Natural killer cell (primary cell): ENCODE data around the gene NDST3. TPM values are rescaled to one million over a fixed set of nuclear protein-coding genes. Genes with fewer than 3 reads are reported as not detected.

Experiments
- ATAC-seq, 3 donors: fragments of 150-1000 bp in 2 of 3; fragments of 200-7000 bp in 1 of 3; cut with Tn5 transposase; 1 replicate in 1 of 3; 2 replicates in 2 of 3; pipeline ENCODE4 v1.10.0; 2021; ENCODE audit warnings: mild to moderate bottlenecking in 2 of 3, moderate library complexity in 2 of 3
- DNase-seq, 2 donors: peaks; one replicate each; pipeline versions ENCODE4 v3.0.0 to v3.0.0-alpha.2; 2013 to 2021; ENCODE audit warnings: mixed read lengths in 1 of 2
- H3K27ac ChIP-seq: one replicate; pipeline ENCODE4 v1.5.1; 2013; ENCODE audit warnings: mild to moderate bottlenecking, low read length
- H3K27me3 ChIP-seq: one replicate; pipeline ENCODE4 v1.6.1; 2013; ENCODE audit warnings: low read length; ENCODE audit not compliant: control insufficient read depth, insufficient read depth
- H3K36me3 ChIP-seq: one replicate; pipeline ENCODE4 v1.6.1; 2013; ENCODE audit warnings: low read length; ENCODE audit not compliant: control insufficient read depth, insufficient read depth
- H3K4me1 ChIP-seq: one replicate; pipeline ENCODE4 v1.6.1; 2013; ENCODE audit warnings: low read length; ENCODE audit not compliant: control insufficient read depth, insufficient read depth
- H3K4me3 ChIP-seq: one replicate; pipeline ENCODE4 v1.5.1; 2013; ENCODE audit warnings: low read length
- H3K9me3 ChIP-seq: one replicate; pipeline ENCODE4 v1.6.1; 2013; ENCODE audit warnings: low read length; ENCODE audit not compliant: control insufficient read depth, insufficient read depth
- H3K27ac Mint-ChIP-seq, 2 donors: one replicate each; pipeline ENCODE4 v1.8.0; 2022; ENCODE audit warnings: mild to moderate bottlenecking in 2 of 2, mixed read lengths in 2 of 2, moderate library complexity in 1 of 2
- H3K27me3 Mint-ChIP-seq, 2 donors: one replicate each; pipeline ENCODE4 v1.8.0; 2022; ENCODE audit warnings: low read depth in 2 of 2, mixed read lengths in 2 of 2
- H3K36me3 Mint-ChIP-seq: one replicate; pipeline ENCODE4 v1.8.0; 2022; ENCODE audit warnings: mixed read lengths
- H3K4me1 Mint-ChIP-seq, 2 donors: one replicate each; pipeline ENCODE4 v1.8.0; 2022; ENCODE audit warnings: mixed read lengths in 2 of 2
- H3K4me3 Mint-ChIP-seq: one replicate; pipeline ENCODE4 v1.8.0; 2022; ENCODE audit warnings: mild to moderate bottlenecking, moderate library complexity, mixed read lengths
- H3K9me3 Mint-ChIP-seq, 2 donors: one replicate each; pipeline ENCODE4 v1.8.0; 2022; ENCODE audit warnings: mixed read lengths in 2 of 2
- WGBS: methylation state at CpG from one replicate; pipeline ENCODE4 v1.1.7; 2013; ENCODE audit warnings: missing lambda C conversion rate; ENCODE audit not compliant: insufficient coverage; 5-methylcytosine and 5-hydroxymethylcytosine counted together
- intact Hi-C: fragments of 100-400 bp; cut with micrococcal nuclease; formaldehyde crosslinking; loops from one replicate; pipeline ENCODE4 v1.14.2; 2022
- total RNA-seq, 4 donors: library from RNA; stranded (reverse); fragments of 120-200 nt in 1 of 4; gene quantifications; one replicate each; pipeline versions ENCODE4 v1.2.3 to v1.2.4, GENCODE V29; 2013 to 2022
- TF ChIP-seq, protein P1 (sequence below): fragments of 200-600 bp; IDR thresholded peaks from one replicate; pipeline ENCODE4 v1.8.0; 2022; ENCODE audit warnings: antibody characterized with exemption

Gene NDST3
- total RNA-seq, 3 donors from 2014 or later (not counting 1 experiment from before 2014, with no cell fraction given) = not detected

DNA sequence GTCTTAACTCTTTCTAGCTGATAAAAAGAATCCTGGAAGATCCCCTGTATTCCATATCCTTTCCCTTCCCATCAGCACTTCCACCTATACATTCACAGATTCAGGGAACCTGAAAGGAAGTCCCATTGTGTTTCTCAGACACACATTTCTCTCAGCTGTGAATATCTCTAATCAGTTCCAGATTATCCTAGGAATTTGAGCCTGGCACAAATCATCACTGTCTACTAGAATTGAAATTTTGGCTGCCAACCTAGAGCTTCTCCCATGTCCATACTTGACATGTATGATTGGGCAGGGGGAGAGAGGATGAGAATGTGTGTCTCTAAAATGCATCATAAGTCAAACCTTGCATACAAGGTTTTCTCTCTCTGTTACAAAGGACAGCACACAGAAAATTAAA, 53.1 kb downstream of the NDST3 start:
- no peak for DNase-seq
- Mint-ChIP-seq H3K27me3 (no peaks in the 10 kb centered on the region), H3K27ac (no peak overlapping the region), H3K9me3 (peaks cover 0 to 2% of the 10 kb centered on the region in 2 donors), H3K4me3 (no peak overlapping the region), H3K4me1 (no peaks in the 10 kb centered on the region), H3K36me3 (no peaks in the 10 kb centered on the region)
- Histone ChIP-seq H3K9me3 (no peaks in the 10 kb centered on the region), H3K4me1 (no peaks in the 10 kb centered on the region), H3K27me3 (no peaks in the 10 kb centered on the region), H3K4me3 (no peak overlapping the region), H3K27ac (no peak overlapping the region), H3K36me3 (no peaks in the 10 kb centered on the region)
- no peak for ATAC-seq
- intact Hi-C loops = no loop called here
- TF ChIP-seq, protein P1, sequence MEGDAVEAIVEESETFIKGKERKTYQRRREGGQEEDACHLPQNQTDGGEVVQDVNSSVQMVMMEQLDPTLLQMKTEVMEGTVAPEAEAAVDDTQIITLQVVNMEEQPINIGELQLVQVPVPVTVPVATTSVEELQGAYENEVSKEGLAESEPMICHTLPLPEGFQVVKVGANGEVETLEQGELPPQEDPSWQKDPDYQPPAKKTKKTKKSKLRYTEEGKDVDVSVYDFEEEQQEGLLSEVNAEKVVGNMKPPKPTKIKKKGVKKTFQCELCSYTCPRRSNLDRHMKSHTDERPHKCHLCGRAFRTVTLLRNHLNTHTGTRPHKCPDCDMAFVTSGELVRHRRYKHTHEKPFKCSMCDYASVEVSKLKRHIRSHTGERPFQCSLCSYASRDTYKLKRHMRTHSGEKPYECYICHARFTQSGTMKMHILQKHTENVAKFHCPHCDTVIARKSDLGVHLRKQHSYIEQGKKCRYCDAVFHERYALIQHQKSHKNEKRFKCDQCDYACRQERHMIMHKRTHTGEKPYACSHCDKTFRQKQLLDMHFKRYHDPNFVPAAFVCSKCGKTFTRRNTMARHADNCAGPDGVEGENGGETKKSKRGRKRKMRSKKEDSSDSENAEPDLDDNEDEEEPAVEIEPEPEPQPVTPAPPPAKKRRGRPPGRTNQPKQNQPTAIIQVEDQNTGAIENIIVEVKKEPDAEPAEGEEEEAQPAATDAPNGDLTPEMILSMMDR = no peak

DNA sequence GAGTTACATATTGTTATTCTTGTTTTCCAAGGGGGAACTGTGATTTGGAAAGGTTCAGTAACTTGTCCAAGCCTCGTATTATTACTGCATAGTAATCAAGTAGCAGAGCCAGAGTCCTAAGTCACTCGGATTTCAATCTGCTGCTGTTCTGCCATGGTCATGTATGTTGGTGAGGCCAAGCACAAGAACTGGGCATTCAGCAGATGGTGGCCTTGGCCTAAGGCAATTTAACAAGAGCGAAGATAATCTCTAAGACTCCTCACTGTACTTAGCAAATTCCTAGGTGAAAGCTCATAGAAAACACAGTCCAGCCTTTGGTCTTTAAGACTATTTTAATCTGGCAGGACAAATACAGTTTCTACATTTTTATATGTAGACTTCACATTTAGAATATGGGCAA, 64.8 kb downstream of the NDST3 start:
- Mint-ChIP-seq H3K27ac (no peak overlapping the region), H3K36me3 (no peaks in the 10 kb centered on the region), H3K4me1 (no peaks in the 10 kb centered on the region), H3K9me3 (peaks cover 3 to 6% of the 10 kb centered on the region in 2 donors), H3K4me3 (no peak overlapping the region), H3K27me3 (no peaks in the 10 kb centered on the region)
- H3K4me1 ChIP-seq = no peaks in the 10 kb centered on the region
- 75% methylated on average over 3 of the region's 3 CpGs for WGBS
- no peaks in the 10 kb centered on the region for H3K27me3 ChIP-seq
- no peak for ATAC-seq
- H3K4me3 ChIP-seq = no peak overlapping the region
- no peak for DNase-seq
- H3K9me3 ChIP-seq = no peaks in the 10 kb centered on the region
- intact Hi-C loops = no loop called here
- TF ChIP-seq, protein P1 = no peak
- no peak overlapping the region for H3K27ac ChIP-seq
- H3K36me3 ChIP-seq = no peaks in the 10 kb centered on the region

DNA sequence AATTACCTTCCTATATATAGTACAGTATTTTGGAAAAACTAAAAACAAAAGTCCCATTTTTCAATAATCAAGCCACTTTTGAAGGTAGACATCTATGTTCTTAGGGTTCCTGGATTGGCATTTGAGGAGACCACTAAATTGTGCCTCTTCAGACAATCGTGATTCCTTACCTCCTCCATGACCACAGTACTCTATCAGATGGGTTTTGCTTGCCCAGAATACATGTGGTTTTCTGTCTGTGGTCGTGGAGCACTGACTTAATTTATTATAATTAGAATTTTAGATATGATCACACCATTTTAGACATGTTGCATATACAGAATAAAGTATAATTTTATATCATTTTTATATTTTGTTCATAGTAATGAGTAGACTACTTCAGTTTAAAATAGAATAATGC, 67.9 kb downstream of the NDST3 start:
- TF ChIP-seq, protein P1 = no peak

More for the DNA sequence above, 67.9 kb downstream of the NDST3 start:
- Histone ChIP-seq H3K27ac (no peak overlapping the region), H3K9me3 (no peaks in the 10 kb centered on the region), H3K4me3 (no peak overlapping the region), H3K36me3 (no peaks in the 10 kb centered on the region), H3K4me1 (no peaks in the 10 kb centered on the region), H3K27me3 (no peaks in the 10 kb centered on the region)
- H3K4me3 Mint-ChIP-seq = no peak overlapping the region
- WGBS = 50% methylated on average over 1 of the region's 2 CpGs
- H3K36me3 Mint-ChIP-seq = no peaks in the 10 kb centered on the region
- DNase-seq (no peak), ATAC-seq (no peak)
- peaks cover 6% of the 10 kb centered on the region in 2 donors for H3K9me3 Mint-ChIP-seq
- no peak overlapping the region for H3K27ac Mint-ChIP-seq
- no peaks in the 10 kb centered on the region for H3K27me3 Mint-ChIP-seq
- no peaks in the 10 kb centered on the region for H3K4me1 Mint-ChIP-seq
- intact Hi-C loops = no loop called here
